NCI-H2171 treated with DMSO at 0.1 percent for 48 hours (cell line): ENCODE data around the gene ZNF580.

Source experiments
- DNase-seq: peaks from one replicate; lab custom pipeline; 2025; lab: John Stamatoyannopoulos, UW

ZNF580 gene

GRCh38 chr19:55606471-55606787 lies 34.4 kb upstream of the ZNF580 start:
- DNase-seq = no peak

- no peak for DNase-seq
Measured at GRCh38 chr19:55606817-55607216, 34.0 kb upstream of the ZNF580 start.

GRCh38 chr19:55609326-55609725 lies 31.5 kb upstream of the ZNF580 start:
- no peak for DNase-seq

GRCh38 chr19:55611300-55611982 lies 29.4 kb upstream of the ZNF580 start:
- DNase-seq = no peak

- DNase-seq = no peak
Measured at GRCh38 chr19:55611983-55612645, 28.7 kb upstream of the ZNF580 start.

- DNase-seq = no peak
Measured at GRCh38 chr19:55613396-55613795, 27.4 kb upstream of the ZNF580 start.

GRCh38 chr19:55613930-55614710 lies 26.7 kb upstream of the ZNF580 start:
- DNase-seq = no peak

- DNase-seq = no peak
Measured at GRCh38 chr19:55614711-55615542, 25.9 kb upstream of the ZNF580 start.

- DNase-seq = no peak
Measured at GRCh38 chr19:55615543-55616394, 25.0 kb upstream of the ZNF580 start.

- DNase-seq = no peak
Measured at GRCh38 chr19:55616395-55616875, 24.4 kb upstream of the ZNF580 start.

- DNase-seq = no peak
Measured at GRCh38 chr19:55617426-55617825, 23.4 kb upstream of the ZNF580 start.

GRCh38 chr19:55618426-55618825 lies 22.4 kb upstream of the ZNF580 start:
- DNase-seq = no peak

GRCh38 chr19:55619286-55619685 lies 21.5 kb upstream of the ZNF580 start:
- DNase-seq = peak; percentile 37

- DNase-seq = no peak
Measured at GRCh38 chr19:55620410-55621204, 20.2 kb upstream of the ZNF580 start.

GRCh38 chr19:55621205-55621672 lies 19.6 kb upstream of the ZNF580 start:
- DNase-seq = no peak

GRCh38 chr19:55621673-55622231 lies 19.1 kb upstream of the ZNF580 start:
- no peak for DNase-seq

GRCh38 chr19:55622242-55622969 lies 18.4 kb upstream of the ZNF580 start:
- peak; percentile 1 for DNase-seq

- no peak for DNase-seq
Measured at GRCh38 chr19:55623130-55623529, 17.7 kb upstream of the ZNF580 start.

GRCh38 chr19:55623561-55623960 lies 17.2 kb upstream of the ZNF580 start:
- no peak for DNase-seq
